Spleen (tissue), 7 donors: ENCODE results near the gene ITPK1.

ENCODE experiments used
- POLR2A ChIP-seq, 3 donors: fragments of 450-650 bp; IDR thresholded peaks; one replicate each; pipeline ENCODE4 v1.5.1; 2017; ENCODE audit warnings: antibody characterized with exemption in 3 of 3, mild to moderate bottlenecking in 1 of 3
- POLR2AphosphoS5 ChIP-seq, 3 donors: sonication (generic); formaldehyde crosslinking; IDR thresholded peaks; one replicate each; pipeline ENCODE4 v1.5.1; 2017; ENCODE audit warnings: antibody characterized with exemption in 3 of 3
- TF ChIP-seq, protein P1 (sequence below), 11 experiments: fragments of 200-600 bp in 7 of 11; fragments of 450-650 bp in 4 of 11; sonication (generic) in 4 of 11; IDR thresholded peaks in 8 of 11; conservative IDR thresholded peaks in 3 of 11; 1 replicate in 7 of 11; 2 replicates in 4 of 11; pipeline versions ENCODE4 v1.4.0 to v1.8.0; 2016 to 2021; ENCODE audit warnings: antibody characterized with exemption in 11 of 11, inconsistent platforms in 4 of 11, mild to moderate bottlenecking in 1 of 11
- donor health status: DM: no; HTN: no; CAD: no; lungs with moderate emphysema.
- donor health status: DM: no; HTN: no; CAD: no.
- donor health status: DM: no; HTN: no; CAD: no.

DNA sequence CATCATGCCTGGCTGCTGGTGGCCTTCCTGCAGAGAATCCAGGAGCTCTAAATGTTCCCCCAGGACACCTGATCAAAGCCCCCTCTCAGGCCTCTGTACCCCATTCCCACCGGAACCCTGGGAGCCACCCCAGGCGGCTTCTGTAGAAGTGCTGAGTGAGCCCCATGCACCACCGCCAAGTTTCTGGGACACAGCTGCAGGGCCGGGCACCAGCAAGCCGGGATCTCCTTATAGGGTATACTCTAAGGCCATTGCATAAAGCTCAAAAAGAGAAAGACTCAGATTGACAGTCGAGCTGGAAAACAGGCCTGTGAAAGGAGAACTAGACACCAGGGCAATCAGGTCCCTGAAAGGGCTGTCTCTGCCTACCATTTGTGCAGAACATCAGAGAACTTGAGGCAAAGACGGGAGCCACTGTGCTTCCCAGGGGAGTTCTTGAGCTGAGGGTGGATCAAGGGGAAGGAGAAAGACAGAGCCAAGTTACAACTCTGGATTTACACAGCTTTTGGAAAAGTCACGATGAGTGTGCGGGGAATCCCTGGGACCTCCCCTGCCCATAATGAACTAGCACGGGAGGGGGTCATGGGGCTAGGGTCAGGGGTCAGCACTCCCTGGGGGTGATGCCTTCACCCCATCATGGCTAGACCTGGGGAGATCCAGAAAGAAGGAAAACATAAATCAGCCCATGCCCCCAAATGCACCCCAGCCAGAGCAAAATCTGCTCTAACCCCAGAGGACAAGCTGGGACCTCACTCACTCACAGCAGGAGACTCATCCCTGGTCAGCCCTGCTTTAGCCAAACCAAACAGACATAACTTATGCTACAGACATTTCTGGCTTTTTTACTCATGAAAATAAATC is 51.1 kb downstream of the ITPK1 start:
- TF ChIP-seq POLR2A (IDR thresholded peaks at IDR 0.05) (no peak), POLR2AphosphoS5 (IDR thresholded peaks at IDR 0.05) (no peak)
- TF ChIP-seq, protein P1, sequence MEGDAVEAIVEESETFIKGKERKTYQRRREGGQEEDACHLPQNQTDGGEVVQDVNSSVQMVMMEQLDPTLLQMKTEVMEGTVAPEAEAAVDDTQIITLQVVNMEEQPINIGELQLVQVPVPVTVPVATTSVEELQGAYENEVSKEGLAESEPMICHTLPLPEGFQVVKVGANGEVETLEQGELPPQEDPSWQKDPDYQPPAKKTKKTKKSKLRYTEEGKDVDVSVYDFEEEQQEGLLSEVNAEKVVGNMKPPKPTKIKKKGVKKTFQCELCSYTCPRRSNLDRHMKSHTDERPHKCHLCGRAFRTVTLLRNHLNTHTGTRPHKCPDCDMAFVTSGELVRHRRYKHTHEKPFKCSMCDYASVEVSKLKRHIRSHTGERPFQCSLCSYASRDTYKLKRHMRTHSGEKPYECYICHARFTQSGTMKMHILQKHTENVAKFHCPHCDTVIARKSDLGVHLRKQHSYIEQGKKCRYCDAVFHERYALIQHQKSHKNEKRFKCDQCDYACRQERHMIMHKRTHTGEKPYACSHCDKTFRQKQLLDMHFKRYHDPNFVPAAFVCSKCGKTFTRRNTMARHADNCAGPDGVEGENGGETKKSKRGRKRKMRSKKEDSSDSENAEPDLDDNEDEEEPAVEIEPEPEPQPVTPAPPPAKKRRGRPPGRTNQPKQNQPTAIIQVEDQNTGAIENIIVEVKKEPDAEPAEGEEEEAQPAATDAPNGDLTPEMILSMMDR (IDR thresholded peaks at IDR 0.05 in 8 of 11, conservative IDR thresholded peaks at IDR 0.05 in 3 of 11): no peak
